Ishikawa (cell line): Measurements from ENCODE around the gene TMEM266.

Experiments used
- CEBPB ChIP-seq: IDR thresholded peaks from 2 replicates; pipeline ENCODE4 v1.6.1; 2012
- CREB1 ChIP-seq: IDR thresholded peaks from 2 replicates; pipeline ENCODE4 v1.6.1; 2012; ENCODE audit warnings: low read depth
- EP300 ChIP-seq: IDR thresholded peaks from 2 replicates; pipeline ENCODE4 v1.6.1; 2012; ENCODE audit warnings: borderline replicate concordance
- REST ChIP-seq: IDR thresholded peaks from 2 replicates; pipeline ENCODE4 v1.6.1; 2012; ENCODE audit warnings: low read depth, mild to moderate bottlenecking
- TAF1 ChIP-seq: IDR thresholded peaks from 2 replicates; pipeline ENCODE4 v1.6.1; 2012; ENCODE audit warnings: low read depth, mild to moderate bottlenecking
- TCF12 ChIP-seq: IDR thresholded peaks from 2 replicates; pipeline ENCODE4 v1.6.1; 2012; ENCODE audit warnings: low read depth

GRCh38 chr15:76065793-76066192 lies 6.0 kb downstream of the TMEM266 start:
- no peak for TF ChIP-seq TAF1
- TF ChIP-seq CREB1 = no peak
- TF ChIP-seq EP300 = no peak
- TF ChIP-seq REST = no peak
- TF ChIP-seq TCF12 = no peak
- TF ChIP-seq CEBPB = no peak
